Measurements from ENCODE around the gene ABCC4. TPM values are rescaled to one million over a fixed set of nuclear protein-coding genes. Genes with fewer than 3 reads are reported as not detected.

Gene ABCC4
- total and polyA plus RNA-seq, 8 donors = 1.5 to 87.2 (median 29.7) TPM

GRCh38 chr13:95087746-95088305, 213.4 kb downstream of the ABCC4 start:
- no peak overlapping the region for H3K4me3 ChIP-seq
- peak in 1 of 2 donors; percentile 11 for DNase-seq
- no peak for TF ChIP-seq CTCF (IDR thresholded peaks at IDR 0.05)
- no peak for TF ChIP-seq EP300 (IDR thresholded peaks at IDR 0.05)
- TF ChIP-seq POLR2A (IDR thresholded peaks at IDR 0.05) = no peak
- no peak for TF ChIP-seq POLR2AphosphoS5 (IDR thresholded peaks at IDR 0.05)
- H3K9me3 ChIP-seq = peaks cover 0 to 6% (median 0%) of the 10 kb centered on the region in 4 donors
- H3K36me3 ChIP-seq = peaks cover 0 to 6% (median 0%) of the 10 kb centered on the region in 4 donors
- intact Hi-C loops (cut with DNase I; ENCODE audit: low total_unique reads) = no loop called here
- H3K27ac ChIP-seq = no peak overlapping the region
- no peaks in the 10 kb centered on the region for H3K27me3 ChIP-seq
- WGBS, 5 donors = 50 to 68% (median 58%) methylated on average over 3 of the region's 3 CpGs
- no peaks in the 10 kb centered on the region for H3K4me1 ChIP-seq

DNA sequence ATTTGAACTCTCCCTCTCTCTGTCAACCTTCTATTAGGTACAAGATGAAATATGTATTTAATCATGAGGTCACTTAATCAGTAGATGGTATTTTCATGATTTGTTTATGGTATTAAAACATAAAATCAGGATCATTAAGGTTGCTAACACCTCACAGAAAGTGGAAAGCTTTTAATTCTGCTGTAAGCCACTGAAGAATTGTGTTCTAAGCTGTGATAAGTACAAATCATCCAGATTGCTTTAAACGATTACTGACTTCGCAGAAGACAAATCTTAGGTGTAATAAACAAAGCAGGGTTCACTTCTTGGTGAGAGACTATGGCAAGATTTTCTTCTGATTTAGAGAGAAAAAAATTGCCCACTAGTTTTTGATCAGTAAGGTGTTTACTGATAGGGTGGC, 214.5 kb downstream of the ABCC4 start:
- TF ChIP-seq CTCF (IDR thresholded peaks at IDR 0.05) = no peak
- no peak for TF ChIP-seq POLR2AphosphoS5 (IDR thresholded peaks at IDR 0.05)
- TF ChIP-seq EP300 (IDR thresholded peaks at IDR 0.05) = no peak
- no peak for TF ChIP-seq POLR2A (IDR thresholded peaks at IDR 0.05)
- Histone ChIP-seq H3K27me3 (no peaks in the 10 kb centered on the region), H3K4me1 (no peaks in the 10 kb centered on the region), H3K9me3 (no peaks in the 10 kb centered on the region), H3K4me3 (no peak overlapping the region), H3K27ac (no peak overlapping the region), H3K36me3 (peaks cover 0 to 6% (median 0%) of the 10 kb centered on the region in 4 donors)
- intact Hi-C loops (cut with DNase I; ENCODE audit: low total_unique reads) = no loop called here
- no peak for DNase-seq
- WGBS, 5 donors = 71 to 88% (median 82%) methylated on average over 2 of the region's 2 CpGs

- H3K36me3 ChIP-seq = peaks cover 0 to 11% (median 6%) of the 10 kb centered on the region in 4 donors
- WGBS, 5 donors = 83 to 88% (median 88%) methylated on average over 3 of the region's 3 CpGs
- H3K4me1 ChIP-seq = no peaks in the 10 kb centered on the region
- no peak for TF ChIP-seq EP300 (IDR thresholded peaks at IDR 0.05)
- TF ChIP-seq CTCF (IDR thresholded peaks at IDR 0.05) = no peak
- no peak for TF ChIP-seq POLR2AphosphoS5 (IDR thresholded peaks at IDR 0.05)
- TF ChIP-seq POLR2A (IDR thresholded peaks at IDR 0.05) = no peak
- H3K4me3 ChIP-seq = no peak overlapping the region
- intact Hi-C loops (cut with DNase I; ENCODE audit: low total_unique reads) = no loop called here
- no peaks in the 10 kb centered on the region for H3K27me3 ChIP-seq
- no peak overlapping the region for H3K27ac ChIP-seq
- H3K9me3 ChIP-seq = no peaks in the 10 kb centered on the region
- DNase-seq = no peak
Measured at GRCh38 chr13:95083758-95084157, 217.5 kb downstream of the ABCC4 start.

DNA sequence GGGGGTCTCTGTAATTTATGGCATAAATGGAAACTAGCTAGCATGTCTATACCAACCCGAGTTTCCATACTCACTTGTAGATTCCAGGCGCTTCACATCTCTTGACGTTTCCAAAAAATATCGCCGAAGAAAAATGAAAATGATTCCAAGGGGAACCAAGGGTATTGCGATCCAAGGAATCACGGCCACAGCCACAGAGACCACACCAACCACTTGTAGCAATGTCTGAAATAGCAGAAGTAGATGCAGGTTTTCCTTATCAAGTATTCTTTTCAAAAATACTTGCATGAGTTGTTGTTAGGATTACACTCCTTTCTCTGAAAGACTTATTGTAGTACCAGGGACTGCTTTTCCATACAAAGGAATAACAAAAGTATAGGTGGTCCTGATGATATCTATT, 218.2 kb downstream of the ABCC4 start:
- 91 to 97% (median 96%) methylated on average over 7 of the region's 7 CpGs for WGBS, 5 donors
- intact Hi-C loops (cut with DNase I; ENCODE audit: low total_unique reads) = no loop called here
- DNase-seq = no peak

More for the DNA sequence above, 218.2 kb downstream of the ABCC4 start:
- H3K27me3 ChIP-seq = no peaks in the 10 kb centered on the region
- no peak overlapping the region for H3K4me3 ChIP-seq
- no peak overlapping the region for H3K27ac ChIP-seq
- no peak for TF ChIP-seq POLR2AphosphoS5 (IDR thresholded peaks at IDR 0.05)
- no peak for TF ChIP-seq CTCF (IDR thresholded peaks at IDR 0.05)
- TF ChIP-seq EP300 (IDR thresholded peaks at IDR 0.05) = no peak
- TF ChIP-seq POLR2A (IDR thresholded peaks at IDR 0.05) = no peak
- peaks cover 0 to 15% (median 7%) of the 10 kb centered on the region in 4 donors for H3K36me3 ChIP-seq
- no peaks in the 10 kb centered on the region for H3K4me1 ChIP-seq
- no peaks in the 10 kb centered on the region for H3K9me3 ChIP-seq

All from stomach (tissue), 9 donors.